Transverse colon (tissue), 4 donors: ENCODE data around the gene ARRDC2.

ENCODE experiments used
- POLR2AphosphoS5 ChIP-seq, 3 donors: sonication (generic); formaldehyde crosslinking; IDR thresholded peaks; one replicate each; pipeline ENCODE4 v1.6.1; 2016; ENCODE audit warnings: antibody characterized with exemption in 3 of 3
- TF ChIP-seq, protein P1 (sequence below), 5 experiments: fragments of 200-600 bp in 3 of 5; fragments of 450-650 bp in 2 of 5; sonication (generic) in 3 of 5; IDR thresholded peaks; 1 replicate in 2 of 5; 2 replicates in 3 of 5; pipeline ENCODE4 v1.5.1; 2016 to 2017; ENCODE audit warnings: antibody characterized with exemption in 5 of 5, inconsistent platforms in 3 of 5, mild to moderate bottlenecking in 2 of 5, moderate library complexity in 1 of 5

DNA sequence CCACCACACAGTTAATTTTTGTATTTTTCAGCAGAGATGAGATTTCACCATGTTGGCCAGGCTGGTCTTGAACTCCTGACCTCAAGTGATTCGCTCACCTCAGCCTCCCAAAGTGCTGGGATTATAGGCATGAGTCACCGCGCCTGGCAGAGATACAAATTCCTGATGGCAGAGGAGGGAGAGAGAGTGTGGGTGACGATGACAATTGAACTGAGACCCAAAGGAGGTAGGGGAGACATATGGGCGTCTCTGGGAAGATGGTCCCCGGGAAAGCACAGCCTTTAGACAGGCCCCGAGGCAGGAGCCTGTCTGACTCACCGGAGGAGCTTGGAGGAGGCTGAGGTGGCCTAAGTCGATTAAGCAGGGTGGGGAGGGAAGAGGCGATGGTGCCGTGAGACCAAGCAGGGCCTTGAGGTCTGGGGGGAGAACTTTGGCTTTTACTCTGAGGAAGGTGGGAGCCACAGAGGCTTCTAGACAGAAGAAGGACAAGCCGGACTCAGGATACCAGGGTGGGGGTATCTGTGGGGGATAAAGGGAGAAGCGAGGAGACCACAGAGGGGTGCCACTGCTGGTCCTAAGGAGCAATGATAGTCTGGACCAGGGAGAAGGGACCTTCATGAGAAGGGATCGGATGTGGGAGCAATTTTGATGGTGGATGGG is 38.2 kb downstream of the ARRDC2 start:
- TF ChIP-seq POLR2AphosphoS5 (IDR thresholded peaks at IDR 0.05) = no peak
- TF ChIP-seq, protein P1, sequence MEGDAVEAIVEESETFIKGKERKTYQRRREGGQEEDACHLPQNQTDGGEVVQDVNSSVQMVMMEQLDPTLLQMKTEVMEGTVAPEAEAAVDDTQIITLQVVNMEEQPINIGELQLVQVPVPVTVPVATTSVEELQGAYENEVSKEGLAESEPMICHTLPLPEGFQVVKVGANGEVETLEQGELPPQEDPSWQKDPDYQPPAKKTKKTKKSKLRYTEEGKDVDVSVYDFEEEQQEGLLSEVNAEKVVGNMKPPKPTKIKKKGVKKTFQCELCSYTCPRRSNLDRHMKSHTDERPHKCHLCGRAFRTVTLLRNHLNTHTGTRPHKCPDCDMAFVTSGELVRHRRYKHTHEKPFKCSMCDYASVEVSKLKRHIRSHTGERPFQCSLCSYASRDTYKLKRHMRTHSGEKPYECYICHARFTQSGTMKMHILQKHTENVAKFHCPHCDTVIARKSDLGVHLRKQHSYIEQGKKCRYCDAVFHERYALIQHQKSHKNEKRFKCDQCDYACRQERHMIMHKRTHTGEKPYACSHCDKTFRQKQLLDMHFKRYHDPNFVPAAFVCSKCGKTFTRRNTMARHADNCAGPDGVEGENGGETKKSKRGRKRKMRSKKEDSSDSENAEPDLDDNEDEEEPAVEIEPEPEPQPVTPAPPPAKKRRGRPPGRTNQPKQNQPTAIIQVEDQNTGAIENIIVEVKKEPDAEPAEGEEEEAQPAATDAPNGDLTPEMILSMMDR (IDR thresholded peaks at IDR 0.05) = no peak
